GM12875 (cell line): ENCODE results near the gene ERI2.

ENCODE experiments used
- H3K4me3 ChIP-seq: one replicate; pipeline ENCODE4 v1.5.1; 2011; ENCODE audit warnings: low read depth, low read length, control low read depth
- TF ChIP-seq, protein P1 (sequence below): IDR thresholded peaks from 2 replicates; pipeline ENCODE4 v1.5.1; 2011; ENCODE audit warnings: low read depth, mild to moderate bottlenecking, control low read depth, inconsistent platforms, low read length, moderate library complexity, borderline replicate concordance; ENCODE audit not compliant: insufficient read depth

The ERI2 gene

DNA sequence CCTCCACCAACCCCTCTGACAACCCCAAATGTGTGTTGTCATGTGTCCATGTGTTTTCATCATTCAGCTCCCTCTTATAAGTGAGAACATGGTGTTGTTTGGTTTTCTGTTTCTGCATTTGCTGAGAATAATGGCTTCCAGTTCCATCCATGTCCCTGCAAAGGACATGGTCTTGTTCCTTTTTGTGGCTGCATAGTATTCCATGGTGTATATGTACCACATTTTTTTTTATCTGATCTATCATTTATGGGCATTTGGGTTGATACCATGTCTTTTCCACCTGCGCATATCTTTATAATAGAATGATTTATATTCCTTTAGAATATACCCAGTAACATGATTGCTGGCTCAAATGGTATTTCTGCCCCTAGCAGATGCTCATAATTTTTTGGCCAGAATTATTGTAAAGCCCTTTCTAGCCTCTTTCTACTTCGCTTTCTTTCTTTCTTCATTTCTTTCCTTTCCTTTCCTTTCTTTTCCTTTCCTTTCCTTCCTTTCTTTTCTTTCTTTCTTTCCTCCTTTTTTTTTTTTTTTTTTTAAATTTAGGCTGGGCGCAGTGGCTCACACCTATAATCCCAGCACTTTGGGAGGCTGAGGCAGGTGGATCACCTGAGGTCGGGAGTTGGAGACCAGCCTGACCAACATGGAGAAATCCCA lies 12.8 kb upstream of the ERI2 start:
- no peak overlapping the region for H3K4me3 ChIP-seq
- TF ChIP-seq, protein P1, sequence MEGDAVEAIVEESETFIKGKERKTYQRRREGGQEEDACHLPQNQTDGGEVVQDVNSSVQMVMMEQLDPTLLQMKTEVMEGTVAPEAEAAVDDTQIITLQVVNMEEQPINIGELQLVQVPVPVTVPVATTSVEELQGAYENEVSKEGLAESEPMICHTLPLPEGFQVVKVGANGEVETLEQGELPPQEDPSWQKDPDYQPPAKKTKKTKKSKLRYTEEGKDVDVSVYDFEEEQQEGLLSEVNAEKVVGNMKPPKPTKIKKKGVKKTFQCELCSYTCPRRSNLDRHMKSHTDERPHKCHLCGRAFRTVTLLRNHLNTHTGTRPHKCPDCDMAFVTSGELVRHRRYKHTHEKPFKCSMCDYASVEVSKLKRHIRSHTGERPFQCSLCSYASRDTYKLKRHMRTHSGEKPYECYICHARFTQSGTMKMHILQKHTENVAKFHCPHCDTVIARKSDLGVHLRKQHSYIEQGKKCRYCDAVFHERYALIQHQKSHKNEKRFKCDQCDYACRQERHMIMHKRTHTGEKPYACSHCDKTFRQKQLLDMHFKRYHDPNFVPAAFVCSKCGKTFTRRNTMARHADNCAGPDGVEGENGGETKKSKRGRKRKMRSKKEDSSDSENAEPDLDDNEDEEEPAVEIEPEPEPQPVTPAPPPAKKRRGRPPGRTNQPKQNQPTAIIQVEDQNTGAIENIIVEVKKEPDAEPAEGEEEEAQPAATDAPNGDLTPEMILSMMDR, result no peak

DNA sequence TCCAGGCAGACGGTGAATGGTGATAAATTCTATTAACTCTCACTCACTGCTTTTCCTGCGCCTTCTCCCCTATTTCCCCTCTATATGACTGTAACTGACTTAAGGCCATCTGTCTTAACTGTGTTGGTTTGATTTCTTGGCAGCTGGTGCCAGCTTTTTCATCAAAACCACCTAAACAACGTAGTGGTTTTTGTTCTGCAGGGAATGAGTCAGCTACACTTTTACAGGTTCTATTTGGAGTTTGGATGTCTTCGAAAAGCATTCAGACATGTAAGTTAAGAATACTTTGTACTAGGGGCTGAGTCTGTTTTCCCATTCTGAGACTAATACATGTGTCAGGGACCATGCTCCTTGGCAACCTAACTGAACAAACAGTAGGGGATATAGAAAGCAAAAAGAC lies 8.5 kb upstream of the ERI2 start:
- H3K4me3 ChIP-seq, result no peak overlapping the region
- TF ChIP-seq, protein P1, result no peak

DNA sequence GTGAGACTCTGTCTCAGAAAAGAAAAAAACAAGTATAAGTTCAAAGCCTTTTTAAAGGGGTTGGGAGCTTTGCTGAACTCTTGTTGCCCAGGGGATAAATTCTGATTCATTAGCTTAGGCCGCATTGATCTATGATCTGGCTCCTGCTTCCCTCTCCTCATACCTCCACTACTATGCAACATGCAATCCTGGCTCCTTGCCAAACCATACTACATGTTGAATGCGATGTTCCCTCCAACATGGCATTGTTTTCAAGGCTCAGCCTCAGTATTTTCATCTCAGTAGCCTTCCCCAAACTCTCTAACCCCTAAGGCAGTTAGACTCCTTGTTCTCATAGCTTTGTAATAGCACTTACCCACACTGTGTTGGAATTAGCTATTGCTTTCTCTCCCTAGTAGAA lies 6.2 kb upstream of the ERI2 start:
- H3K4me3 ChIP-seq, result no peak overlapping the region
- TF ChIP-seq, protein P1, result no peak

DNA sequence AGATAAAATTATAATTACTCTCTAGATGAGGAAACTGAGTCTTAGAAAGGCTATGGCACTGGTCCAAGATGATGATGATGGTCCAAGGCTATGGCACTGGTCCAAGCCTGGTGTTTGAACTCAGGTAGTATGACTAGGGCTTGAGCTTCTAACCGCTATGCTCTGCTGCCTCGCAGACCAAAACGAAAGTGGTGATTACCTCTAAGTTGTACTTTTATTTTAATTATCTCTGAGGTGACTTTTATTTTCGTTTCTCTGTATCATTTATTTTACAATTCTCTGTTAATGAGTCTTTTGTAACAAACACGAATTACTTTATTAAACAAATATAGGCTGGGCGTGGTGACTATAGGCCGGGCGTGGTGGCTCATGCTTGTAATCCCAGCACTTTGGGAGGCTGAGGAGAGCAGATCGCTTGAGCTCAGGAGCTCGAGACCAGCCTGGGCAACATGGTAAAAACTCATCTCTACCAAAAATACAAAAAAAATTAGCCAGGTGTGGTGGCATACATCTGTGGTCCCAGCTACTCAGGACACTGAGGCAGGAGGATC lies 5.7 kb upstream of the ERI2 start:
- H3K4me3 ChIP-seq, result no peak overlapping the region
- TF ChIP-seq, protein P1, result no peak

DNA sequence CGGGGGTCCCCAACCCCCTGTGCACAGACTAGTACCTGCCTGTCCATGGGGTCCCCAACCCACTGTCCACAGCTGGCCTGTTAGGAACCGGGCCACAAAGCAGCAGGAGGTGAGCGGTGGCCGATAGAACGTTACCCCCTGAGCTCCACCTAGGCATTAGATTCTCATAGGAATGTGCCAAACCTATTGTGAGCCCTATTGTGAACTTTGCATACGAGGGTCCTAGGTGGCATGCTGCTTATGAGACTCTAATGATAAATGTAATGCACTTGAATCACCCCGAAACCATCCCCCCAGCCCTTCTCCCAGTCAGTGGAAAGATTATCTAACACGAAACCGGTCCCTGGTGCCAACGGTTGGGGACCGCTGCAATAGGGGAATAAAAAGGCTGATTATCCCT lies 1.6 kb upstream of the ERI2 start:
- TF ChIP-seq, protein P1, result no peak
- no peak overlapping the region for H3K4me3 ChIP-seq

DNA sequence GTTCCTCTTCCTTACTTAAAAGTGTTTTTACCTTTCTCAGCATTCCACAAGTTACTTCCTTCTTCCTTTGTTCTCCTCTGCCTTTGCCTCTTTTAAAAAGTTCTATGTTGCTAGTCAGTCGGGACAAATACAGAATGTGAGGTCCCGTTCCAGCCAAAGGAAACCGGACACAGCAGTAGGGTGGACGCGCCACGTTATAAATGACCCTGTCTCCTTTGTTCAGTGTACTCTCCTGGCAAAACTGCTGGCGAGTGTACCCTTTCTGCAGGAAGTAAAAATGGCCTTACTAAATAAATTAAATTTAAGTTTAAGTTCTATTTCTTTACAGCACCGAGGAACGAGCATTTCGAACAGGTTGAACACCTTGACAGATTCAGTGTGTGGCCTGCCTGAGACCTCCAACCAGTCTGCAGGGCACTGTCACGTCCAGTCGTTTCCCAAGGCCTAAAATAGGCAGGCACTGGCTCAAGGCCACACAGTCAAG lies 546 bp downstream of the ERI2 start:
- H3K4me3 ChIP-seq, result peak overlapping the region; percentile 58

DNA sequence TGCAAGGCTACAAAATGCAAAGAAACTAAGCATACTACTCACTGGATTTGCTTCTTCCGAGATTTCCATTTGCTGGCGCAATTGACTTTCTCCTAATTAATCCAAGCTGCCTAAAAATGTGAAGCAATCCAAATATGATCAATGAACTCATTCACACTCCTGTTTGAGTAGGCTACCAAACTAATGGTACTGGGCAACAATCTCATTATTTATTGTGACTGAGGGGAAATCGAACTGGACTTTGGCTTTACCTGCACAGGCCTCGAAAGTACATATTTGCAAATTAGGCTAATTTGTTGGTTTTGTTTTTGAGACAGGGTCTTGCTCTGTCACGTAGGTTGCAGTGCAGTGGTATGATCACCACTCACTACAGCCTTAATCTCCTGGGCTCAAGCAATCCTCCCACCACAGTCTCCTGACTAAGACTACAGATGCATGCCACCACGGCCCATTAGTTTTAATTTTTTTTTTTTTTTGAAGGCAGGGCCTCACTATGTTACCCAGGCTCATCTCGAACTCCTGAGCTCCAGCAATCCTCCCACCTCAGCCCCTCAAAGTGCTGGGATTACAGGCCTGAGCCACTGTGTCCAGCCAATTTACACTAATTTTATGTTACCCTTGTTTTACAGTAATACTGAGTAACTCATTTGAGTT lies 2.6 kb downstream of the ERI2 start:
- TF ChIP-seq, protein P1, result no peak
- no peak overlapping the region for H3K4me3 ChIP-seq
